Ectodermal cell (in vitro differentiated cells): ENCODE measurements around the gene ALOX5AP. TPM values are rescaled to one million over a fixed set of nuclear protein-coding genes. Genes with fewer than 3 reads are reported as not detected.

Experiments used
- H3K27ac ChIP-seq: 2 replicates; pipeline ENCODE4 v1.7.0; 2013; ENCODE audit warnings: mild to moderate bottlenecking, low read depth, low read length; ENCODE audit not compliant: insufficient read depth, poor library complexity, severe bottlenecking
- H3K27me3 ChIP-seq: 2 replicates; pipeline ENCODE4 v1.7.0; 2013; ENCODE audit warnings: mild to moderate bottlenecking, low read length; ENCODE audit not compliant: insufficient read depth, control insufficient read depth, poor library complexity, severe bottlenecking
- H3K36me3 ChIP-seq: one replicate; pipeline ENCODE4 v1.7.0; 2013; ENCODE audit warnings: low read length; ENCODE audit not compliant: control insufficient read depth, insufficient read depth
- H3K4me1 ChIP-seq: one replicate; pipeline ENCODE4 v1.7.0; 2013; ENCODE audit warnings: low read length; ENCODE audit not compliant: control insufficient read depth, insufficient read depth
- H3K4me3 ChIP-seq: 2 replicates; pipeline ENCODE4 v1.7.0; 2013; ENCODE audit warnings: low read depth, low read length, control low read depth; ENCODE audit not compliant: insufficient read depth
- H3K9me3 ChIP-seq: 2 replicates; pipeline ENCODE4 v1.7.0; 2013; ENCODE audit warnings: mild to moderate bottlenecking, low read length, moderate library complexity; ENCODE audit not compliant: control insufficient read depth
- whole genome bisulfite sequencing, 2 experiments: methylation state at CpG; one replicate each; pipeline ENCODE4 v1.1.7; 2013; ENCODE audit warnings: missing lambda C conversion rate in 2 of 2; 5-methylcytosine and 5-hydroxymethylcytosine counted together
- polyA plus RNA-seq, 4 experiments: library from polyadenylated mRNA; stranded (reverse); fragments of 50-300 nt; gene quantifications; one replicate each; pipeline ENCODE4 v1.2.3, GENCODE V29; 2013

The ALOX5AP gene
- polyA plus RNA-seq (2013, experiment 1 of 4) = not detected
- not detected for polyA plus RNA-seq (2013, experiment 2 of 4)
- polyA plus RNA-seq (2013, experiment 3 of 4) = not detected
- polyA plus RNA-seq (2013, experiment 4 of 4) = not detected

GRCh38 chr13:30735025-30735871 lies at the start of gene ALOX5AP:
ALOX5AP (plus strand) TSS chr13:30735543; CDS start chr13:30735606, 63 bp downstream.
- peaks cover 8% of the 10 kb centered on the region for H3K4me1 ChIP-seq
- H3K27me3 ChIP-seq = no peaks in the 10 kb centered on the region
- no peaks in the 10 kb centered on the region for H3K36me3 ChIP-seq
- H3K9me3 ChIP-seq = no peaks in the 10 kb centered on the region
- H3K4me3 ChIP-seq = no peak within 1 kb of the TSS
- 82 to 83% methylated on average over 4 to 5 of the region's 6 CpGs for WGBS, 2 experiments
- H3K27ac ChIP-seq = no peak within 1 kb of the TSS

GRCh38 chr13:30685987-30686386 lies 49.4 kb upstream of the ALOX5AP start:
- no peak overlapping the region for H3K4me3 ChIP-seq
- WGBS, 2 experiments = 73 to 86% methylated on average over 2 of the region's 2 CpGs
- H3K27ac ChIP-seq = no peak overlapping the region
- no peaks in the 10 kb centered on the region for H3K27me3 ChIP-seq
- no peaks in the 10 kb centered on the region for H3K9me3 ChIP-seq
- no peaks in the 10 kb centered on the region for H3K4me1 ChIP-seq
- no peaks in the 10 kb centered on the region for H3K36me3 ChIP-seq

GRCh38 chr13:30687601-30688000 lies 47.7 kb upstream of the ALOX5AP start:
- no peaks in the 10 kb centered on the region for H3K36me3 ChIP-seq
- no peaks in the 10 kb centered on the region for H3K4me1 ChIP-seq
- 95 to 98% methylated on average over 2 of the region's 3 CpGs for WGBS, 2 experiments
- H3K27ac ChIP-seq = no peak overlapping the region
- no peaks in the 10 kb centered on the region for H3K27me3 ChIP-seq
- no peak overlapping the region for H3K4me3 ChIP-seq
- H3K9me3 ChIP-seq = no peaks in the 10 kb centered on the region

GRCh38 chr13:30689752-30690151 lies 45.6 kb upstream of the ALOX5AP start:
- Histone ChIP-seq H3K9me3 (no peaks in the 10 kb centered on the region), H3K27ac (no peak overlapping the region), H3K4me3 (no peak overlapping the region), H3K4me1 (no peaks in the 10 kb centered on the region), H3K36me3 (no peaks in the 10 kb centered on the region), H3K27me3 (no peaks in the 10 kb centered on the region)
- WGBS, 2 experiments = 90 to 92% methylated on average over 14 of the region's 14 CpGs

GRCh38 chr13:30690282-30691188 lies 44.8 kb upstream of the ALOX5AP start:
- no peaks in the 10 kb centered on the region for H3K9me3 ChIP-seq
- H3K36me3 ChIP-seq = no peaks in the 10 kb centered on the region
- no peak overlapping the region for H3K27ac ChIP-seq
- no peak overlapping the region for H3K4me3 ChIP-seq
- WGBS, 2 experiments = 91 to 93% methylated on average over 21 of the region's 21 CpGs
- H3K4me1 ChIP-seq = no peaks in the 10 kb centered on the region
- H3K27me3 ChIP-seq = no peaks in the 10 kb centered on the region

- H3K9me3 ChIP-seq = no peaks in the 10 kb centered on the region
- H3K27me3 ChIP-seq = no peaks in the 10 kb centered on the region
- H3K36me3 ChIP-seq = no peaks in the 10 kb centered on the region
- H3K4me3 ChIP-seq = no peak overlapping the region
- H3K27ac ChIP-seq = no peak overlapping the region
- no peaks in the 10 kb centered on the region for H3K4me1 ChIP-seq
- WGBS, 2 experiments = 94 to 100% methylated on average over 1 of the region's 1 CpG
These were observed 43.2 kb upstream of the ALOX5AP start for GRCh38 chr13:30692113-30692512.

- no peak overlapping the region for H3K4me3 ChIP-seq
- 57 to 58% methylated on average over 11 of the region's 11 CpGs for WGBS, 2 experiments
- H3K27ac ChIP-seq = no peak overlapping the region
- H3K36me3 ChIP-seq = no peaks in the 10 kb centered on the region
- no peaks in the 10 kb centered on the region for H3K9me3 ChIP-seq
- no peaks in the 10 kb centered on the region for H3K4me1 ChIP-seq
- H3K27me3 ChIP-seq = no peaks in the 10 kb centered on the region
These were observed 38.8 kb upstream of the ALOX5AP start for GRCh38 chr13:30696278-30697176.

GRCh38 chr13:30697177-30697953 lies 38.0 kb upstream of the ALOX5AP start:
- WGBS, 2 experiments = 87 to 91% methylated on average over 8 of the region's 8 CpGs
- Histone ChIP-seq H3K27me3 (no peaks in the 10 kb centered on the region), H3K27ac (no peak overlapping the region), H3K4me3 (no peak overlapping the region), H3K4me1 (no peaks in the 10 kb centered on the region), H3K9me3 (no peaks in the 10 kb centered on the region), H3K36me3 (no peaks in the 10 kb centered on the region)

GRCh38 chr13:30697996-30698401 lies 37.3 kb upstream of the ALOX5AP start:
- 90 to 91% methylated on average over 5 to 7 of the region's 7 CpGs for WGBS, 2 experiments
- Histone ChIP-seq H3K4me1 (no peaks in the 10 kb centered on the region), H3K27me3 (no peaks in the 10 kb centered on the region), H3K9me3 (no peaks in the 10 kb centered on the region), H3K4me3 (no peak overlapping the region), H3K27ac (no peak overlapping the region), H3K36me3 (no peaks in the 10 kb centered on the region)
